Osteocyte (in vitro differentiated cells): ENCODE measurements around the gene UBASH3B. TPM values are rescaled to one million over a fixed set of nuclear protein-coding genes. Genes with fewer than 3 reads are reported as not detected.
A peak's percentile ranks its signal among the peaks of the same experiment; 100 is the strongest.

Source experiments
- DNase-seq: peaks from one replicate; pipeline ENCODE4 v3.0.0; 2021; ENCODE audit warnings: mixed read lengths; ENCODE audit not compliant: unreplicated experiment; ENCODE audit errors: extremely low spot score
- H3K27ac Mint-ChIP-seq: one replicate; pipeline ENCODE4 v1.8.0; 2021; ENCODE audit warnings: mild to moderate bottlenecking, mixed read lengths; ENCODE audit not compliant: unreplicated experiment
- H3K27me3 Mint-ChIP-seq: one replicate; pipeline ENCODE4 v1.8.0; 2021; ENCODE audit warnings: mixed read lengths; ENCODE audit not compliant: unreplicated experiment
- H3K36me3 Mint-ChIP-seq: one replicate; pipeline ENCODE4 v1.8.0; 2021; ENCODE audit warnings: mixed read lengths; ENCODE audit not compliant: unreplicated experiment
- H3K4me1 Mint-ChIP-seq: one replicate; pipeline ENCODE4 v1.8.0; 2021; ENCODE audit warnings: mixed read lengths; ENCODE audit not compliant: unreplicated experiment
- H3K4me3 Mint-ChIP-seq: one replicate; pipeline ENCODE4 v1.8.0; 2021; ENCODE audit warnings: mild to moderate bottlenecking, moderate library complexity, mixed read lengths; ENCODE audit not compliant: unreplicated experiment
- H3K9me3 Mint-ChIP-seq: one replicate; pipeline ENCODE4 v1.8.0; 2021; ENCODE audit warnings: mixed read lengths; ENCODE audit not compliant: unreplicated experiment
- CTCF ChIP-seq: fragments of 200-600 bp; sonication (generic); IDR thresholded peaks from 2 replicates; pipeline ENCODE4 v1.5.0; 2021; ENCODE audit warnings: antibody characterized with exemption, mild to moderate bottlenecking, moderate library complexity
- total RNA-seq: library from RNA; stranded (reverse); gene quantifications from 2 replicates; pipeline ENCODE4 v1.2.1, GENCODE V29; 2021

UBASH3B gene
- total RNA-seq, 1 donor from 2014 or later = 43.5 TPM

GRCh38 chr11:122750049-122750448 lies 94.5 kb downstream of the UBASH3B start:
- Mint-ChIP-seq H3K9me3 (no peaks in the 10 kb centered on the region), H3K27ac (no peak overlapping the region), H3K27me3 (no peaks in the 10 kb centered on the region), H3K4me3 (no peak overlapping the region), H3K36me3 (no peaks in the 10 kb centered on the region), H3K4me1 (peaks cover 35% of the 10 kb centered on the region)
- TF ChIP-seq CTCF = no peak
- no peak for DNase-seq

DNA sequence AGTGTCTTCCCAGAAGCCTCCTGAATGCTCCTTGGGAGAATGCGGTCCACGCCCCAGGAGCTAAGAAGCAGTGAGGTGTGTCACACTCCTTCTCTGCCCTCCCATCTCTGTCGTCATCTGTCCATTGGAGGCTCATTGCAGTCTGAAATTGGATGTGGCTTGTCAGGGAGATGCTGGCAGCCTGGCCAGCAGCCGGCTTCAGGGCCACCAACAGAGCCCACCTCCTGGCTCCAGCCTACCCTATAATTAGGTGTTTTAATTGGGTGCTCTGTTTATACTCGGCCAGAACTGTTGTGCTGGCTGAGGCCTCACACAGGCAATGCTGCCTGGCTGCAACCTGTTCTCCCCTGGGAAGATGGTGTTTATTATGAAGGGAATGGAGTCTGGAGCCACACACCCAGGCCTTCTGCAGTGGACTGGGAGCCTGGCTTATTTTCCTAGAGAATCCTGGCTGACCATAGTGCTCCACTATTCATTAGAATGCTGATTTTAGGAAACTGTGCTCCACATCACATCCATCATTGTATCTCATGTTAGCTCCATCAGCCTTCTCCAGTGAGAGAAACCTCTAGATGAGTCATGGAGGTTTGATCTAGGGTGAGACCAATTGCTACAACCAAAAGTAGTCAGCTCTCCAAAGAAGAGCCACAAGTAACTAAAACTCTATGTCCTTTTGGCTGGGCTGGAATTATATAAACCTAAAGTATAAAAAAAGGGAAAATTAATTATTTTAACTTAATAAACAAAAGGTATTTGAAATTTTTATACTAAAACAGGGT lies 96.0 kb downstream of the UBASH3B start:
- H3K36me3 Mint-ChIP-seq = no peaks in the 10 kb centered on the region
- no peaks in the 10 kb centered on the region for H3K27me3 Mint-ChIP-seq
- H3K27ac Mint-ChIP-seq = no peak overlapping the region
- peaks cover 31% of the 10 kb centered on the region for H3K4me1 Mint-ChIP-seq
- no peaks in the 10 kb centered on the region for H3K9me3 Mint-ChIP-seq
- H3K4me3 Mint-ChIP-seq = no peak overlapping the region
- DNase-seq = no peak
- no peak for TF ChIP-seq CTCF

GRCh38 chr11:122754028-122754427 lies 98.5 kb downstream of the UBASH3B start:
- TF ChIP-seq CTCF = no peak
- Mint-ChIP-seq H3K36me3 (no peaks in the 10 kb centered on the region), H3K4me1 (peaks cover 6% of the 10 kb centered on the region), H3K27me3 (no peaks in the 10 kb centered on the region), H3K9me3 (no peaks in the 10 kb centered on the region), H3K4me3 (no peak overlapping the region), H3K27ac (no peak overlapping the region)
- no peak for DNase-seq

- Mint-ChIP-seq H3K9me3 (no peaks in the 10 kb centered on the region), H3K27ac (no peak overlapping the region), H3K4me1 (peaks cover 3% of the 10 kb centered on the region), H3K36me3 (no peaks in the 10 kb centered on the region), H3K27me3 (no peaks in the 10 kb centered on the region), H3K4me3 (no peak overlapping the region)
- TF ChIP-seq CTCF = peak; percentile 50
- DNase-seq = no peak
Measured at GRCh38 chr11:122754553-122755322, 99.2 kb downstream of the UBASH3B start.

- no peaks in the 10 kb centered on the region for H3K36me3 Mint-ChIP-seq
- H3K27ac Mint-ChIP-seq = no peak overlapping the region
- H3K27me3 Mint-ChIP-seq = no peaks in the 10 kb centered on the region
- H3K9me3 Mint-ChIP-seq = no peaks in the 10 kb centered on the region
- no peak for DNase-seq
- H3K4me1 Mint-ChIP-seq = peaks cover 3% of the 10 kb centered on the region
- TF ChIP-seq CTCF = no peak
- no peak overlapping the region for H3K4me3 Mint-ChIP-seq
Measured at GRCh38 chr11:122755409-122755808, 99.9 kb downstream of the UBASH3B start.
